ENCODE measurements around the gene INPP5F.

Gene INPP5F, protein sequence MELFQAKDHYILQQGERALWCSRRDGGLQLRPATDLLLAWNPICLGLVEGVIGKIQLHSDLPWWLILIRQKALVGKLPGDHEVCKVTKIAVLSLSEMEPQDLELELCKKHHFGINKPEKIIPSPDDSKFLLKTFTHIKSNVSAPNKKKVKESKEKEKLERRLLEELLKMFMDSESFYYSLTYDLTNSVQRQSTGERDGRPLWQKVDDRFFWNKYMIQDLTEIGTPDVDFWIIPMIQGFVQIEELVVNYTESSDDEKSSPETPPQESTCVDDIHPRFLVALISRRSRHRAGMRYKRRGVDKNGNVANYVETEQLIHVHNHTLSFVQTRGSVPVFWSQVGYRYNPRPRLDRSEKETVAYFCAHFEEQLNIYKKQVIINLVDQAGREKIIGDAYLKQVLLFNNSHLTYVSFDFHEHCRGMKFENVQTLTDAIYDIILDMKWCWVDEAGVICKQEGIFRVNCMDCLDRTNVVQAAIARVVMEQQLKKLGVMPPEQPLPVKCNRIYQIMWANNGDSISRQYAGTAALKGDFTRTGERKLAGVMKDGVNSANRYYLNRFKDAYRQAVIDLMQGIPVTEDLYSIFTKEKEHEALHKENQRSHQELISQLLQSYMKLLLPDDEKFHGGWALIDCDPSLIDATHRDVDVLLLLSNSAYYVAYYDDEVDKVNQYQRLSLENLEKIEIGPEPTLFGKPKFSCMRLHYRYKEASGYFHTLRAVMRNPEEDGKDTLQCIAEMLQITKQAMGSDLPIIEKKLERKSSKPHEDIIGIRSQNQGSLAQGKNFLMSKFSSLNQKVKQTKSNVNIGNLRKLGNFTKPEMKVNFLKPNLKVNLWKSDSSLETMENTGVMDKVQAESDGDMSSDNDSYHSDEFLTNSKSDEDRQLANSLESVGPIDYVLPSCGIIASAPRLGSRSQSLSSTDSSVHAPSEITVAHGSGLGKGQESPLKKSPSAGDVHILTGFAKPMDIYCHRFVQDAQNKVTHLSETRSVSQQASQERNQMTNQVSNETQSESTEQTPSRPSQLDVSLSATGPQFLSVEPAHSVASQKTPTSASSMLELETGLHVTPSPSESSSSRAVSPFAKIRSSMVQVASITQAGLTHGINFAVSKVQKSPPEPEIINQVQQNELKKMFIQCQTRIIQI

DNA sequence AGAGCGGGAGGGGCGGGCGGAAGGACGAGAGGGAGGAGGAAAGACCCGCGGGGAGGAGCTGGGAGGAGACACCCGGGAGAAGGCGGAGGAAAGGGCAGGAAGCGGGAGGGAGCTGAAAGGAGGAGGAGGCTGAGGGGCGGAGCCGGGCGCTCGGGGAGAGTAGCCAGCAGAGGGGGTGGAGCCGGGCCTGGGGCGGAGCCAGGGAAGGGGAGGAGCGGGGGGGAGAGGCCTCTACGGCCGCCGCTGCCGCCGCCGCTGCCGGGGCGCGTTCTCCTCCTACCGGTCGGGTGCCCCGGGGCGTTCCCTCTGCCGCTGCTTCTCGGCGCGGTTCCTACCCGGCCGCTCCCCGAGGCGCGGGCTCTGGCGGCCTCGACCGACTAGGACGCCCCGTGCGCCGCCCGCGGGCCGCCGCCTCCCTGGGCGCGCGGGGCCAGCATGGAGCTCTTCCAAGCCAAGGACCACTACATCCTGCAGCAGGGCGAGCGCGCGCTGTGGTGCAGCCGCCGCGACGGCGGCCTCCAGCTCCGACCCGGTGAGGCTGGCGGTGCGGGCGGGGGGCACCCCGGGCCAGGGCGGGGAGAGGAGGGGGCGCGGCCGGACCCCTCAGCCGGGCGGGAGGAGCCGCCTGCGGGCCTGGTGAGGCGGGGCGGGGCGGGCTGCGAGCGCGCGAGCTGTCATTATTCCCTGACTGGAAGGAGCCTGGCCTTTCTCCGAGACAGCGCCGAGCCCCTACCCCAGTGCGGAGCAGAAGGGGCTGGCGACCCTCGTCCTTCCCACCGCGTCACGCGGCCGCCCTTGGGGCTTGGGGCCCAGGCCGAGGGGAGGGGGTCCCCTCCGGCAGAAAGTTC, at the start of gene INPP5F:
TSS of gene INPP5F (plus strand) at position 223 of the 848 bp plus-strand sequence. CDS start at position 436, 213 bp downstream.
- DNase-seq: peak; percentile 95

DNA sequence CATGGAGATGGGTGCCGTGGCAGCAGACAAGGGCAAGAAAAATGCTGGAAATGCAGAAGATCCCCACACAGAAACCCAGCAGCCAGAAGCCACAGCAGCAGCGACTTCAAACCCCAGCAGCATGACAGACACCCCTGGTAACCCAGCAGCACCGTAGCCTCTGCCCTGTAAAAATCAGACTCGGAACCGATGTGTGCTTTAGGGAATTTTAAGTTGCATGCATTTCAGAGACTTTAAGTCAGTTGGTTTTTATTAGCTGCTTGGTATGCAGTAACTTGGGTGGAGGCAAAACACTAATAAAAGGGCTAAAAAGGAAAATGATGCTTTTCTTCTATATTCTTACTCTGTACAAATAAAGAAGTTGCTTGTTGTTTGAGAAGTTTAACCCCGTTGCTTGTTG, 48.7 kb upstream of the INPP5F start:
- DNase-seq: no peak

DNA sequence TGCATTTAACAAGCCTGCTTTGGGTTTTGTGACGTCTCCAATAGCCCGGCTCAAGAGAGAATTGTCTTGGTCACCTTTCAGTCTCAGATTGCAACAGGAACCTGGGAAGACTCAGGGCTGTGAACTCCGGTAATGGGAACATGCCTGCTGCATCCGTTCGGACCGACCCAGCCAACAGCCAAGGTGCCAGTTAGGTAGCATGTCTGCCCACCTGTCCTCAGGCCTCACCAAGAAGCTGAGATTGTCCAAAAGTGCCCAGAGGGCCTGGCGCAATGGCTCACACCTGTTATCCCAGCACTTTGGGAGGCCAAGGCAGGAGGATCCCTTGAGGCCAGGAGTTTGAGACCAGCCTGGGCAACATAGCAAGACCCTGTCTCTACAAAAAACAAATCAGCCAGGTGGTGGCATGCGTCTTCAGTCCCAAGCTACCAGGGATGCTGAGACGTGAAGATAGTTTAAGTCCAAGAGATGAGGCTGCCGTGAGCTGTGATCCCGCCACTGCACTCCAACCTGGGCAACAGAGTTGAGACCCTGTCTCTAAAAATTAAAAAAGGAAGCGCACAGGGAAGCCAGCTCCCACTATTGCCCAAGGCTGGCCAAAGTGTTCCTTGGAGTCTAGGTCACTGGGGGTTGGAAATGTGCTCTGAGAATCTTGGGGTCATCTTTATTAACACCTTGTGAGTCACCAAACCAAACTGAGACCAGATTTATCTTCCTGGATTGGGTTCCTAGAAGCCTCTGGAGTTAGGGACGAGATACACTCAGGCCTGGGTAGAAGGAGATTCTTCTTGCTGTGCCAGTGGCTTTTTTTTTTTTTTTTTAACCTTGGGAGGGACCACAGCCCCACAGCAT, 47.7 kb upstream of the INPP5F start:
- DNase-seq: no peak

DNA sequence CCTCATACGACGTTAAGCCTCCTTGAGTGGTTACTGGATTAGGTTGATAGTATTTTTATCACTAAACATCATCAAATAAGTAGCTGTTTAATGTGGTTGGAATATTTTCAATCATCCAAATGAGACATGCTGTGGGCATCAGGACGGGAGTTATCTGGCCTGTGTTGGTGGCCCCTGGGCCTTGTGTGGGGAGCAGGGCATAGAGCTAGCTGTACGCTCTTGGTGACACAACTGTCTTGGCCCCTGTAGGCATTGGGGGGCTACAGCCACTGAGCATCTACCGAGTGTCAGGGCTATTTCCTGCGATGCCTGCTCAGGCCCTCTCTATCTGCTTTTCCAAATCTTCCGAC, 46.4 kb upstream of the INPP5F start:
- DNase-seq: no peak

DNA sequence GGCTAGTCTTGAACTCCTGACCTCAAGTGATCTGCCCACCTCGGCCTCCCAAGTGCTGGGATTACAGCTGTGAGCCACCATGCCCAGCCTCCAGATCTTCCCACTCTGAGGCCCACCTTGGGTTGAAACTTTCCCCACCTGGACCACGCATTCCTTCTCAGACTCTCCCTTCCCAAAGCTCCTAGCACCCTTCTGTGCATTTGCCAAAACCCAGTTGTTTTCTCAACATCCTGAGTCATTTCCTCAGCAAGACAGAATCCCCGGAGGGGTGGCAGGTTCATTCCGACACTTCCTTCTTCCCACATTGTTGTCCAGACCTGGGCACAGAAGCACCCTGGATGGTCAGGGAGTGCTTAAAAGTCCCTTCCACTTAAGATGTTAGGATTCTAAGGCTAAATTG, 45.8 kb upstream of the INPP5F start:
- DNase-seq: peak; percentile 31

DNA sequence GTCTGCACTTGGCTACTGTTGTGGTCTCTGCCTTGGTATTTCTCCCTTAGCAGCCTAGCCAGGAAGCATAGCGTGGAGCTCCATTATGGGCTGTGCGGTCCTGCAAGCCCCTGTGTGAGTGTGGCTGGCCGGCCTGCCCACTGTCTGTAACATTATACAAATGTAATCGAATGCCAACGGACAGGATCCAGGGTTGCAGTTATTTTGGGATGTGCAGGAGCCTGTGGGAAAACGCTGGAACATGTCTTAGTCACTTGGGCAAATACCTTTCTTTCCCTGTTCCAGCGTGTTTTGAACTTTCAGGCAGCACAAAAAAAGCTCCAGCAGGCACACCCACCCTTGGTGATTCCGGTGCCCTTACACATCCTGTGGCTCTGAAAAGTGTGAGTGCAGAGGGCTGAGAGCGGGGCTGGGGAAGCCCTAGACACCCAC, 45.2 kb upstream of the INPP5F start:
- no peak for DNase-seq

DNA sequence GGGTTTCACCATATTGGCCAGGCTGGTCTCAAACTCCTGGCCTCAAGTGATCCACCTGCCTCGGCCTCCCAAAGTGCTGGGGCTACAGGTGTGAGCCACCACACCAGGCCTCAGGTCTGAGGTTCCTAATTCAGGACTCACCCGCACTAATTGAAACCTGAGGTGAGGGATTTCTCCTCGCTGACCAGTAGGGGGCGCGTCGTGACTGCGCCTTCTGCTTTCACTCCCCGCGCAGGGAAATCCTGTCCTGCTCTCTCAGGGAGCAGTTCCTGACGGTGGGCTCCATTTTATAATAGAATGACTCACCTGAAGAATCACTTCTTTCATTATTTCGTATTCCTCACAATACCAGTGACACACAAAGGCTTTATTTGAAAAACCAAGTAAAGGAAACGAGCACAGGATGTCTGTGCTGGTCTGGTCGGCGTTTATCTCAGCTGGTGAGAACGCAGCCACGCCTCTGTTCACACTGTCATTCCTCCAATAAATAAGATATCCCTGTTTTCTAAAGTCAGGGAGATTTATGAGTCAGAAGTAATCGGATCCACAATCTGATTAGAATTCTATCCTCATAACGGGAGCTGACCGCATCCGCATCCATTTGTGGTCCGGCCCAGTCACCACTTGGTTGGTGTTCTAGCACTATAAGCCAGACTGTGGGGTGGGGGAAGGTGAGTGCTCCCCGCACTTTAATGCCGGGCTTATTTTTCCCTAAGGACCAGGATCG, 39.2 kb upstream of the INPP5F start:
- DNase-seq: peak; percentile 60

DNA sequence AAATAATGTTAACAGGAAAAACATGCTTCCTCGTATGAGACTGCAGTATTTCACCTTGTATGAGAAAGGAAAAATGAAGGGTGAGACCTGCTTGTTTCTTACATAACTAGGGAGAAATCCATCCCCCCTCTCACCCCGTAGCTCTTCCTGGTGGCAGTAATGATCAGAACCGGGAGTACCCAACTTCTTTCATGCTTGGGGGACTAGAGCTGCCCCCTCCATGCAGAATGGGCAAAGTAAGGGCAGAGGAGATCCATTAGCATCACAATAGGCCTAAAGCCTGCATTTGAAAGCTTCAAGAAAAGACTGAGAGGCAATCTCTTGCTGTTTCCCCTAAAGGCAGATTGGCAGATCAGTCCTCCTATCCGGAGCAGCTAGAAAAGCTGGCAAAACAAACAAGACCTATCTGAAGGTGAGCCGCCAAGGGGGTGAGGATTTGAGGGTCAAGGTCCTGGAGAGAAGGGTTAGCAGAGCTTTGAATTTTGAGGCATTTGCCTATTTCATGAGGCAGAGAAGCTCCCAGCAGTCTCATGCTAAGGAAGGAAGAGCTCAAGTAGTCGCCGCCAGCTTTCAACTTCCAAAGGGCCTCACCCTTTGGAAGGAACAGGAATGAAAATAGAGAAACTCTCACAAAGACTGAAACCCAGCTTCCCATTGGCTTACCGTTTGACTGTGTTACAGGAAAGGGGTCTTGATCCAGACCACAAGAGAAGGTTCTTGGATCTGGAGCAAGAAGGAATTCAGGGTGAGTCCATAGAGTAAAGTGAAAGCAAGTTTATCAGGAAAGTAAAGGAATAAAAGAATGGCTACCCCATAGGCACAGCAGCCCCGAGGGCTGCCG, 38.4 kb upstream of the INPP5F start:
- DNase-seq: no peak

DNA sequence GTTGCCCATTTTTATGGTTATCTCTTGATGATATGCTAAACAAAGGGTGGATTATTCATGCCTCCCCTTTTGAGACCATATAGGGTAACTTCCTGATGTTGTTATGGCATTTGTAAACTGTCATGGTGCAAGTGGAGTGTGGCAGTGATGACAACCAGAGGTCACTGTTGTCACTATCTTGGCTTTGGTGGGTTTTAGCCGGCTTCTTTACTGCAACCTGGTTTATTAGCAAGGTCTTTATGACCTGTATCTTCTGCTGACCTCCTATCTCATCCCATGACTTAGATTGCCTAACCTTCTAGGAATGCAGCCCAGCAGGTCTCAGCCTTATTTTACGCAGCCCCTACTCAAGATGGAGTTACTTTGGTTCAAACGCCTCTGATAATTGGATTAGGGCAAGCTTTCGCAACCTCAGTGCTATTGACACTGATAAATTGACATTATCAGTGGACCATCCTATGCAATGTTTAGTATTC, 37.8 kb upstream of the INPP5F start:
- peak; percentile 51 for DNase-seq

DNA sequence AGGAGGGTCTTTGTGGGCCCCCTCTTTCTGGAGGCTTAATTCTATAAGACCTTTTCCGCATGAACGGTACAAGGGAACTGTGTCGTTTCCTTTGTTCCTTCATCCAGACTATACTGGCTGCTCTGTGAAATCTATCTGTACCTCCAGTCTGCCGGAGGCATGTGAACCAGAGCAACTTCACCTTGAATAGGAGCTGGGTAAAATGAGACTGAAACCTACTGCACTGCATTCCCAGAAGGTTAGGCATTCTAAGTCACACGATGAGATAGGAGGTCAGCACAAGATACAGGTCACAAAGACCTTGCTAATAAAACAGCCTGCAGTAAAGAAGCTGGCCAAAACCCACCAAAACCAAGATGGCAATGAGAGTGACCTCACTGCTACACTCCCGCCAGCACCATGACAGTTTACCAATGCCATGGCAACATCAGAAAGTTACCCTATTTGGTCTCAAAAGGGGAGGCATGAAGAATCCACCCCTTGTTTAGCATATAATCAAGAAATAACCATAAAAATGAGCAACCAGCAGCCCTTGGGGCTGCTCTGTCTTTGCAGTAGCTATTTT, 36.8 kb upstream of the INPP5F start:
- DNase-seq: no peak

DNA sequence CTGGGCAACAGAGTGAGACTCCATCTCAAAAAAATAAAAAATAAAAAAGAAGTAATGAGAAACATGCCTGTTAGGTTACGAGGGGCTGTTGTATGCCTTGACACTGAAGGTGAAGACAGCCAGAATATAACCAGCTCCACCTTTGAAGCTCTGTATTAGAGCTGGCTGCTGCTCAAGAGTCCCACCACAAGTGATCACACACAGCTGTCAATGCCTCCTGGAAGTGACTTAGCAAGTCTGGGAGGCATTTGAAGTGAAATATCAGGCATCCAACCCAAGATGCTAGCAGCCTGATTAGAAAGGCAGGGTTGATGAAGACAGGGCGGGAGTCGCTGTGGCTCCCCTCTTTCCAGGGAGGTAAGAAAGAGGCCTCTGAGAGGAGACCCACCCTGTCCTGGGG, 34.1 kb upstream of the INPP5F start:
- DNase-seq: no peak

DNA sequence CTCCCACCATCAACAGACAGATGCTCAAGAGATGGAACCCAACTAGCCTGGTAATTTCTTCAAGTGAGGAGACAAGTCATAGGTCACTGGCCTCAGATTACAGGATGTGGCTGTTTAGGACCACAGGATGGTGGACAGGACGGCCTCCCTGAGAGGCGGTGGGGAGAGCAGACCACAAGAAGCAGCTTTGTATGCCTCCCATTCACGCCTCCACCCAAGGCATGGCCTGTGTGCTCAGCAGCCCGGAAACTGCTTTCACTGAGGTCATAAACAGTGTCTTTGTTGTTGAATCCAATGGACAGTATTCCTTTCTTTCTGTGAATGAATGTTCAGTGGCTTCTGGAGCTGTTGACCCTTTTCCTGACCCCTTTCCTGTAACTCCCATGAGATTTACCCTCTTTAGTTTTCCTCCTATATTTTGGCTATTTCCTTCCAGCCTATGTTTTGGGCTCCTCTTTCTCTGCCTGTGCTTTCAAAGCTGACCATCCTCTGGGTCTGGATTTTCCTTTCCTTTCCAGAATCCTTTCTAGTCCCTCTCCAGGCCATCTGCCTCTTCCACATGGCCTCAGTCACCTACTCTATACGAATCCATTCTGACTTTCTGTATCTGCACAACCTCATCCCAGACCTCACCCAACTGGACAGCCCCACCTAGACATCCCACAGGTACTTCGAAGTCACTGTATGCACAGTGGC, 32.4 kb upstream of the INPP5F start:
- DNase-seq: peak; percentile 23

DNA sequence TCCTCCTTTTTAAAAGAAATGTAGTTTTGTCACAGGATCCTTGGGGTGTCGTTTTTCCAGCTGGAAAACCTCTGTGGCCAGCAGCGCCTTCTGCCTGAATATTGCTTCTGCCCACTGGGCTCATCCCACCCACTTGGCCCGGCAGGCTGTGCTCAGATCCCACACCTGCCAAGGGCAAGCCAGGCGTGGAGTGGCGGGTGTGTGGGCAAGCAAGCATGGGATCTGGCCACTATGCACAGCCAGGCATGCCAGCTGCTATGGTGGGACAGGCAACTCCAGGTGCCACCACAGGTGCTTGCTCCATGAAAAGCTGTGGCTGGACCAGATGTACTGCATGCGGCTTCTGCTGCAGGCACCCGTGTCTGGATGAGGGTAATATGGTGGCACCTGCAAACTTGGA, 31.2 kb upstream of the INPP5F start:
- no peak for DNase-seq

DNA sequence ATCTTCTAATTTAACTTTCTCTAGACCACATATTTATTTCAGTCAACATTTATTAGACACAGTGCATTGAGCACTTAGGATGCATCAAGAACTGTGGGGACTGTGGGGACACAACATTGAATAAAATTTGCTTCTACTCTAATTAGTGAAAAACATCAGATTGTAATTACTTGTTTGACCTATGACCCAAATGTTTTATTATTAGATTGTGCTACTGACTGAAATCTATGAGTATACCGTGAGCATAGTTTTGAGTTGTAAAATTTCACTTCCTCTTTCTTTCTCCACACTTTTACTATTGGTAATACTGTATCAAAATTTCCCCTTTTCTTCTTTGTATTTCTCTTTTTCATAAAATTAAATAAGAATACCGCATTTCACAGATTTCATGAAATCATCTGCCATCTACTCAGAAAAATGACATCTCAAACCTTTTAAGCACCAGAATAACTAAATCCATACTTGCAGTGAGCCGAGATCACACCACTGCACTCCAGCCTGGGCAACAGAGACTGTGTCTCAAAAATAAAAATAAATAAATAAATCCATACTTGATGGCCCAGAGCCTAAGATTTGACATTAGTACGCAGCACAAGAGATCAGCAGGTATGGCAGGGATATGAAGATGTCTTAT, 25.4 kb upstream of the INPP5F start:
- peak; percentile 82 for DNase-seq

DNA sequence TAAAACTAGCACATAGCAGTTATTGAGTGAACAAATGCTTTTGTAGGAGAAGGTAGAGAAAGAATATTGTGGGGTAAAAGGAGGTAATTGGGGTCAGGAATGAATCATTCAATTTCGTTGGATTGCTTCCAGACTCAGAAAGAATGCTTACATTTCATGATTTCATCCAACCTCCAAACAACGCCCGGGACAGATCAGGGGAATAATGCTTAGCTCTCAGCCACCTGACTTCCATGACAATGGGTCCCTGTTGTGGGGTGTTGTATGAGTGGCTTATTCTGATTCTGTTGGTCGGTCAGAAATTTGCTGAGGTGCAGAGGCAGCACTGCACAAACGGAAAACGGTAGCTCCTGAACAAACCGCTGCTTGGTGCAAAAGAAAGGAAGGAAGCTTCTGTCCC, 24.0 kb upstream of the INPP5F start:
- no peak for DNase-seq

DNA sequence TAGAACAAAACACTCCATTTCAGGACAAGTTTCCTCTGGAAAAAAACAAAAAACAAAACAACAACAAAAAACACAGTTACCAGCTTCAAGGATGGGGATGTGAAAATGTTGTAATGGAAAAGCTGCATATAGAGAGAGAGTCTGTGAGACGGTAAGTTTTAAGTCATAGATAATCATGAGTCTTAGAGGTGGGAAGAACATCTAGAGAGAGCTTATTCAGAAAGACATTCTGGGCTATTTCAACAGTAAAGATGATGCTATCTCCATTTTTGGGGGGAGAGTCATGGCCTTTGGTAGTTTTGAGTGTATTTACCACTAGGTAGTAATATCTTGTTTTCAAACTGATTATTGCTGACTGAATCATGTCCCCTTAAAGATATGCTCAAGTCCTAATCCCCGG, 23.3 kb upstream of the INPP5F start:
- DNase-seq: no peak

DNA sequence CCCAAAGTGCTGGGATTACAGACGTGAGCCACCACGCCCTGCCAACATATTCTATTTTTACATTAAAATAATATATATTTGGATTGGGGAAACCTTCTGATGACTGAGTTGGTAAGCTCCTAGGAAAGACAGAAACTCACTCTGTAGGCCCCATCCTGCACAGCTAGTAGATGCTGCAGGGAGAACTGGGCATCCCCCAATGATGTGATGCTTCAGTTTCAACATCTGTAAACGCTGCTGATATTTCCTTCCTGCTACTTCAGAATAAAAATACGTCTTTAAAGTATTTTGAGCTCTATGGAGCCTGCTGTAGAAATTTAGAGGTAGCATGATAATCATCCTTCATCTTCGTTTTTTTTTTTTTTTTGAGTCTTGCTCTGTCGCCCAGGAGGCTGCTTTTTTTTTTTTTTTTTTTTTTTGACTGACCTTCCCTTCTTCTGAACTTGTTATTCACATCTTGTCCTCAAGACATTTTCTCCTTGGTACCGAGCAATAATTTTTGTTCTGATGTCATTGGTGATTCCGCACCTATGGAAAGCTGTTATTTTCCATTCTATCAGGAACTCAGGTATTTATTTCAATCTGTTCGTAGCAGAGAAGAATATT, 21.8 kb upstream of the INPP5F start:
- DNase-seq: no peak

DNA sequence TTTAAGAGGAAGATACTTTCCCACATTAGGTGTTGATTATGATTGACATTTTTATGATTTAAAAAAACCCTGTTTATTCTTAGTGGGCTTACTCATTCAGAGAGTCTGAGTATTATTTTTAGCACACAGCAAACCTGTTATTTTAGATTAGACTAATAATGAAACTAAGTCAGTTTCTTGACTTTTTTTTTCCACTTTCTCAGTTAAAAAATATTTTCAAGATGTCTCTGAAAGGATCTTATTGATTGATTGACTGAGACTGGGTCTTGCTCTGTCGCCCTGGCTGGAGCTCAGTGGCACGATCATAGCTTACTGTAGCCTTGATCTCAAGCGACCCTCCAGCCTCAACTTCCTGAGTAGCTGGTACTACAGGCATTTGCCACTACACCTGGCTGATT, 20.4 kb upstream of the INPP5F start:
- DNase-seq: no peak

All from MV-4-11 (cell line).